ENCODE results near the gene SRP68. TPM values are rescaled to one million over a fixed set of nuclear protein-coding genes. Genes with fewer than 3 reads are reported as not detected.

The SRP68 gene
- polyA plus RNA-seq, 1 experiment: 70.8 TPM

DNA sequence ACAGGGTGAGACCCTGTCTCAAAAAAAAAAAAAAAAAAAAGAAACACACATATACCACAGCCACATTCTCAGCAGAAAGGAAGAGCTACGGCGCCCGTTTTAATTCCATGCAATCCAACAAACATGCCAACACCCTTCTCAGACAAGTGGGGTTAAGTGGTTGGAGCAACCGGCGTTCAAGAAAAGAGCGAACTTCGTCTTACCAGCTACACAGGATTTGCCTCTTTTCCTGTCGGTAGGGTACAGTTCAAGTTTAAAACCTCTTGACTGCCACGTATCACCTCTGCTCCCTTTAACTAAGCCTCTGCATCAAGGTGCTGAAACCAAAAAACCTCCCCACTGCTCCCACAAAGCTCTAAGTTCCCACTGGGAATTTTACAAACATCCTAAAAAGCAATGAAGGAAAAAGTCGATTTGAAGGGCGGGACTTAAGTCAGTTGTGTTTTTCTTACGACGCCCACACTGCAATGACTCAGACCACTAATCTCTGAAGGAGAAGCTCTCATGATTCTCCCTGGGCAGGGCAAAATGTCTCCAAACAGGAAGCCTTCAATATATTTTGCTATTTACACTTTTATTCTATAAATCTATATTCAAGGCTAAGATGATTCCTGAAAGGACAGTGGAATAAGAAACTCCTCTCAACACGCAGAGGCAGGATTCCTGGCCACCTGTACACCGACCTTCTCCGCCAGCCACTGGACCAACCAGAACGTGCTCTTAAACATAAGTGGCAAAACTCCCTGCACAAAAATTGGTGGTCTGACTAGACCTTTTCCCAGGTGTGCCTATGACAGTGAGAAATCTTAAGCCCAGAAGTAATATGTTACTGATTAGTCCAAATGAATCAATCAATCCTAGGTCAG lies 18.8 kb downstream of the SRP68 start:
- no peak overlapping the region for H3K4me3 ChIP-seq (ENCODE audit: low read depth, low read length)
- TF ChIP-seq CTCF (IDR thresholded peaks at IDR 0.05; ENCODE audit: insufficient read depth, low read depth, low read length): no peak
- CTCF ChIA-PET: interaction anchor here (0.5 kb wide), 1 partner anchor 65 kb away, joined by 3 read pairs; no protein-coding TSS in a partner anchor
- no peak for DNase-seq (ENCODE audit: low read depth)
- no peaks in the 10 kb centered on the region for H3K27me3 ChIP-seq (ENCODE audit: control insufficient read depth, insufficient read depth, low read length)
- POLR2A ChIA-PET: no interaction called here
- peaks cover 26% of the 10 kb centered on the region for H3K36me3 ChIP-seq (ENCODE audit: control insufficient read depth, insufficient read depth, low read length)

DNA sequence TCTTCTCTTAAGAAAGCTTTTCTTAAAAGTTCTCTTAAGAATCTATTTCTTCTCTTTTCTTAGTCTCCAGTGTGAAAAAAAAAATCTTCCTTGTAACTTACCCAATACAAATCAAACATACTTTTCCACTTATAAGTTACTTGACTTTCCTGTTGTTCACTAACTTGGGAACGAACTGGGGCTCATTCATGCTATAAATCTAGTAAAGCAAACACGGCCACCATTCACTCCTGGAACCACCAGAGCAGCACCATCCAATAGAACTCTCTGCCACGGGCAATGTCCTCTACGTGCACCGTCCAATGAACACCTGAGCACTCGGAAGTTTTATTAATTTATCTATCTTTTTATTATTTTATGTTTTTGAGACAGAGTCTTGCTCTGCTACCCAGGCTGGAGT lies 20.8 kb downstream of the SRP68 start:
- no peak overlapping the region for H3K4me3 ChIP-seq (ENCODE audit: low read depth, low read length)
- POLR2A ChIA-PET: no interaction called here
- no peaks in the 10 kb centered on the region for H3K27me3 ChIP-seq (ENCODE audit: control insufficient read depth, insufficient read depth, low read length)
- no peak for DNase-seq (ENCODE audit: low read depth)
- CTCF ChIA-PET: no interaction called here
- TF ChIP-seq CTCF (IDR thresholded peaks at IDR 0.05; ENCODE audit: insufficient read depth, low read depth, low read length): no peak
- peaks cover 25% of the 10 kb centered on the region for H3K36me3 ChIP-seq (ENCODE audit: control insufficient read depth, insufficient read depth, low read length)

- Histone ChIP-seq H3K27me3 (ENCODE audit: control insufficient read depth, insufficient read depth, low read length) (no peaks in the 10 kb centered on the region), H3K36me3 (ENCODE audit: control insufficient read depth, insufficient read depth, low read length) (peaks cover 24% of the 10 kb centered on the region), H3K4me3 (ENCODE audit: low read depth, low read length) (no peak overlapping the region)
- no peak for DNase-seq (ENCODE audit: low read depth)
- no peak for TF ChIP-seq CTCF (IDR thresholded peaks at IDR 0.05; ENCODE audit: insufficient read depth, low read depth, low read length)
- CTCF ChIA-PET: interaction anchor here (1.1 to 2.5 kb wide), 2 partner anchors 15 to 36 kb away, joined by 3 to 7 read pairs; no protein-coding TSS in a partner anchor
- POLR2A ChIA-PET: no interaction called here
Measured at GRCh38 chr17:76050538-76051467, 21.5 kb downstream of the SRP68 start.

DNA sequence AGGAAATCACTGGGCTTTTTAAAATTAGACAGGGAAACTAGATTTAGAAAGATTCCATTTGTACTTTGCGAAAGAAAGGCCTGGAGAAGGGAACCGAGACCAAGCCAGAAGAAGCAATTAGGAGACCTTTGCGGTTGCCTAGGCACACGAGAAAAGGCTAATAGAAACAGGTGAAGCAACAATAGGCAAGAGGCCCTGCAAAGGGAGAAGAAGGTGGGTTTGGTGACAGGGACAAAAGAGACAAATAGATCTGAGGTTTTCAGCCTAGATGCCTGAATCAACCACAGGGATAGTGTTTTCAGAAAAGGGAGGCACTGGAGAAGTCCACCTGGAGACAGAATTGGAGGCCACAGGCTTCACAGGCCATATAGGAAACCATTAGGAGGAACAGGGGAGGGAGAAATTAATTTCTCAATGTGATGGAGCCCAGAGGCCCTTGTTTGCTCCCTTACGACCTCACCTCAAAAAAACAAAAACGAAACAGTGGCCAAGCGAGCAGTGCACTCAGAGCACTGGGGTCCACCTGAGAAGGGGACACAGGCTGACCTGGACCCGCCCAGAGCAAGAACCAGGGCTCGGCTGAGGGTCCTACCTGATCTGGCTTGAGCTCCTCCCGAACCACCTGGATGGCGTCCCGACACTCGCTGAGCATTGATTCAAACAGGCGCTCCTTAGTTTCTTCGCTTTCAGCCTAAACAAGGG lies 22.3 kb downstream of the SRP68 start:
- H3K36me3 ChIP-seq (ENCODE audit: control insufficient read depth, insufficient read depth, low read length): peaks cover 30% of the 10 kb centered on the region
- no peak for DNase-seq (ENCODE audit: low read depth)
- no peak for TF ChIP-seq CTCF (IDR thresholded peaks at IDR 0.05; ENCODE audit: insufficient read depth, low read depth, low read length)
- ChIA-PET POLR2A (no interaction called here), CTCF (interaction anchor here (1.1 to 2.5 kb wide), 3 partner anchors 16 to 36 kb away, joined by 3 to 7 read pairs (median 4); no protein-coding TSS in a partner anchor)
- H3K4me3 ChIP-seq (ENCODE audit: low read depth, low read length): no peak overlapping the region
- H3K27me3 ChIP-seq (ENCODE audit: control insufficient read depth, insufficient read depth, low read length): no peaks in the 10 kb centered on the region

All from BJ (cell line).